ENCODE data around the gene NACC1.

DNA sequence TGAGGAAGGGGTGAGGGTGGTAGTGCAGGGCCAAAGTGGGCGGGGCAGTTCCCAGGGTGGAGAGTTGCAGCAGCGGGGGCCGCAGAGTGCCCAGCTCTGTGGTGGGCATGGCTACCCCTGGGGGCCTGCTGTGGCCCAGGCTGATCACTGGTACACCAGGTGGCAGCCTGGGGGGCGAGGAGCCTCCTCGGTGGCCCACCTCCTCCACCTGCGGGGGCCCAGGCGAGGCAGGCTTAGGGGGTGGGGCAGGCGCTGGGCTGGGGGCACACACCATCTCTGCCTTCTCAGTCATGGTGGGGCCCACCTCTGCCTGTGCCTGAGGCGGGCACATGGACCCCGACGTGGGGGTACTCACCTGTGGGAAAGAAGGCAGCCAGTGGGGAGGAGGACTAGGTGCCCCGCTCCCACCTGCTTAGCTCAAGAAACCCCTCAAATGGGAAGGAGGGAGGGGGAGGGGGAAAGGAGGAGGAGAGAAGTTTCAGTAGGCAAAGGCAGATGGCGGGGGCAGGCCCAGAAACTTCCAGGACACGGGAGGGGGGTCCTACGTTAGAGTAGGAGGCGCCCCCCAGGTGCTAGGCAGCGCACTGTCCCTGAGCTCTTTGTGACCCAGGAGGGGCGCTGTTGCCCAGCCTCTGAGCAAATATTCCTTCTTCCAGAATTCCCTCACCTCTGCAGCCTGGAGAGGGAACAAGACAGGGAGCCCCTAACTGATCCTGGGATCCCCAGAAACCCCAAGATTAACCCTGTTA lies 17.0 kb upstream of the NACC1 start:
- TF ChIP-seq SP1 (IDR thresholded peaks at IDR 0.05), result no peak
- no peak for TF ChIP-seq FOXM1 (IDR thresholded peaks at IDR 0.05; ENCODE audit: borderline replicate concordance)
- TF ChIP-seq CTBP1 (IDR thresholded peaks at IDR 0.05; ENCODE audit: borderline replicate concordance), result no peak
- no peak for TF ChIP-seq ARNT (IDR thresholded peaks at IDR 0.05)
- TF ChIP-seq BHLHE40 (IDR thresholded peaks at IDR 0.05; ENCODE audit: borderline replicate concordance), result no peak
- TF ChIP-seq FOXA1 (IDR thresholded peaks at IDR 0.05), result no peak
- no peak for TF ChIP-seq L3MBTL2 (conservative IDR thresholded peaks at IDR 0.05)
- TF ChIP-seq ELF4 (IDR thresholded peaks at IDR 0.05), result no peak
- TF ChIP-seq NFRKB (IDR thresholded peaks at IDR 0.05), result no peak
- TF ChIP-seq SUZ12 (IDR thresholded peaks at IDR 0.05), result no peak

Measured in HEK293T (cell line).